Endothelial cell of umbilical vein (primary cell): Measurements from ENCODE around the gene TSPYL1.

Source experiments
- MYC ChIP-seq: IDR thresholded peaks from one replicate; pipeline ENCODE4 v1.6.1; 2011; ENCODE audit warnings: mild to moderate bottlenecking, low read depth, low read length
- POLR2AphosphoS5 ChIP-seq: IDR thresholded peaks from 2 replicates; pipeline ENCODE4 v1.6.1; 2012; ENCODE audit warnings: low read depth, mild to moderate bottlenecking, control low read depth, low read length, moderate library complexity; ENCODE audit not compliant: insufficient read depth
- TF ChIP-seq, protein P1 (sequence below), 2 donors: IDR thresholded peaks; 1 replicate in 1 of 2; 2 replicates in 1 of 2; pipeline ENCODE4 v1.5.1; 2011; ENCODE audit warnings: low read length in 2 of 2, mild to moderate bottlenecking in 2 of 2, moderate library complexity in 2 of 2, control low read depth in 1 of 2, inconsistent platforms in 1 of 2, low read depth in 1 of 2; ENCODE audit not compliant: insufficient read depth in 1 of 2; ENCODE audit errors: extremely low read depth in 1 of 2

DNA sequence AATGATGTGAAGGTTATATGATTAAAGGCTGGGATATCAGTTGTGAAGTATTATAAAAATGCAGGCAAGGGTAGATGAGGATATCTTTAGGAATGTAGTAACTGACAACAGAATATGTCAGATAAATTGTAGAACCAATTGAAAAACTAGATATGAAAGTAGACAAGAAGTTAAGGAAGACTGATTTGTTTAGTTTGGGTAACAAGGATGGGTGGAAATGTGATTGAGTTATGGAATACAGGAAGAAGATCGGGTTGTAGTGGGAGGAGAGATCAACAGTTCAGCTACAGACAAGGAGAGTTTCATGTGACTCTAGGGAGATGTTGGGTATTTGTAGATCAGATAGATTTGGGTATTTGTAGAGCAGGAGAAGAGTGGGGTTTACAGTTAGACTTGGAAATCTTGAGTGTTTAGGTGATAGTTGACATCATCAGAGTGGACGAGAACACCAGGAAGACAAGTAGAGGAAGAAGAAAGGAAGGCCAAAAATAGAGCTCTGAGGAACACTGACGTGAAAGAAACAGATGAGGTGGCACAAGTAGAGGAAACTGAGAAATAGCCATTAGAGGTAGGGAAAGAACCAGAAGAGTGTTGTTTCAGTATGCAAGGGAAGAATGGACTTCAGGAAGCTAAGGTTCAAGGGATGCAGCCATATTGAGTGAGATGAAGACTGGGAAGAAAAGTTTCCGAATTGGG lies 12.1 kb upstream of the TSPYL1 start:
- TF ChIP-seq MYC (no peak), POLR2AphosphoS5 (no peak)
- TF ChIP-seq, protein P1, sequence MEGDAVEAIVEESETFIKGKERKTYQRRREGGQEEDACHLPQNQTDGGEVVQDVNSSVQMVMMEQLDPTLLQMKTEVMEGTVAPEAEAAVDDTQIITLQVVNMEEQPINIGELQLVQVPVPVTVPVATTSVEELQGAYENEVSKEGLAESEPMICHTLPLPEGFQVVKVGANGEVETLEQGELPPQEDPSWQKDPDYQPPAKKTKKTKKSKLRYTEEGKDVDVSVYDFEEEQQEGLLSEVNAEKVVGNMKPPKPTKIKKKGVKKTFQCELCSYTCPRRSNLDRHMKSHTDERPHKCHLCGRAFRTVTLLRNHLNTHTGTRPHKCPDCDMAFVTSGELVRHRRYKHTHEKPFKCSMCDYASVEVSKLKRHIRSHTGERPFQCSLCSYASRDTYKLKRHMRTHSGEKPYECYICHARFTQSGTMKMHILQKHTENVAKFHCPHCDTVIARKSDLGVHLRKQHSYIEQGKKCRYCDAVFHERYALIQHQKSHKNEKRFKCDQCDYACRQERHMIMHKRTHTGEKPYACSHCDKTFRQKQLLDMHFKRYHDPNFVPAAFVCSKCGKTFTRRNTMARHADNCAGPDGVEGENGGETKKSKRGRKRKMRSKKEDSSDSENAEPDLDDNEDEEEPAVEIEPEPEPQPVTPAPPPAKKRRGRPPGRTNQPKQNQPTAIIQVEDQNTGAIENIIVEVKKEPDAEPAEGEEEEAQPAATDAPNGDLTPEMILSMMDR (IDR thresholded peaks at IDR 0.05; ENCODE audit: extremely low read depth in 1 of 2, insufficient read depth in 1 of 2, low read depth in 1 of 2, low read length in 2 of 2), result no peak
